Mesothelial cell of epicardium (in vitro differentiated cells): Measurements from ENCODE around the gene REG1A. TPM values are rescaled to one million over a fixed set of nuclear protein-coding genes. Genes with fewer than 3 reads are reported as not detected.

ENCODE experiments used
- DNase-seq, 2 experiments: peaks; one replicate each; pipeline ENCODE4 v3.0.0; 2021; ENCODE audit warnings: low spot score in 2 of 2; ENCODE audit not compliant: unreplicated experiment in 2 of 2
- H3K27ac Mint-ChIP-seq: 2 replicates; pipeline ENCODE4 v1.8.0; 2021; ENCODE audit warnings: mixed read lengths
- H3K27me3 Mint-ChIP-seq: 2 replicates; pipeline ENCODE4 v1.8.0; 2021; ENCODE audit warnings: low read depth, mixed read lengths
- H3K36me3 Mint-ChIP-seq: 2 replicates; pipeline ENCODE4 v1.8.0; 2021; ENCODE audit warnings: mixed read lengths
- H3K4me1 Mint-ChIP-seq: 2 replicates; pipeline ENCODE4 v1.8.0; 2021; ENCODE audit warnings: mixed read lengths
- H3K4me3 Mint-ChIP-seq: 2 replicates; pipeline ENCODE4 v1.8.0; 2021; ENCODE audit warnings: mild to moderate bottlenecking, moderate library complexity, mixed read lengths
- H3K9me3 Mint-ChIP-seq: 2 replicates; pipeline ENCODE4 v1.8.0; 2021; ENCODE audit warnings: mixed read lengths
- total RNA-seq: library from RNA; stranded (reverse); gene quantifications from 3 replicates; pipeline ENCODE4 v1.2.1, GENCODE V29; 2021
- TF ChIP-seq, protein P1 (sequence below): fragments of 200-600 bp; sonication (generic); IDR thresholded peaks from one replicate; pipeline ENCODE4 v1.5.0; 2021; ENCODE audit warnings: antibody characterized with exemption; ENCODE audit not compliant: unreplicated experiment

The REG1A gene
- total RNA-seq, 1 donor from 2014 or later = not detected

DNA sequence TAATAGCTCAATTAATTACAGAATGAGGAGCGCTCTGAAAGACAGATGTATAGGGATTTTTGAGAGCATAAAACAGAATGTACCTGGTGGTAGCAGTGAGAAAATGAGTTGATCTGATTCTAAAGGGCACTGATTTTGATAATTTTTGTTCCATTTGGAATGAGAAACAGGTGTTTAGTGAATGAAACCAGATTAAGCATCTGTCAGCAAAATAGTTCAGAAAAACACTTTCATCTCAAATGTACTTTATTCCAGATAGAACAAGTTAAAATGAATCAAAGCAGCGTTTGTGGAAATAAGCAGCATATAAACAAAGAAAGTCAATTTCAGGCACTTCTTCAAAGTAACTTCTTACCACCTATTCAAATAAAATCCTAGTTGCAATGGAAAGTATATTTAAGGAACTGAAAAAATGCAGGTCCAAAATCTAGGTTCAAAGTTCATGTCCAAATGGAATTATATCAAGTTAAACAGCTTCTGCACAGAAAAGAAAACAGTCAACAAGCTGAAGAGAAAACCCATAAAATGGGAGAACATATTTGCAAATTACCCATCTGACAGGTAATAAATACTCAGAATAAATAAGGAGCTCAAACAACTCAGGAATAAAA, 51.2 kb downstream of the REG1A start:
- Mint-ChIP-seq H3K9me3 (peaks cover 10% of the 10 kb centered on the region), H3K4me1 (no peaks in the 10 kb centered on the region), H3K27me3 (no peaks in the 10 kb centered on the region), H3K36me3 (no peaks in the 10 kb centered on the region), H3K4me3 (no peak overlapping the region), H3K27ac (no peak overlapping the region)
- TF ChIP-seq, protein P1, sequence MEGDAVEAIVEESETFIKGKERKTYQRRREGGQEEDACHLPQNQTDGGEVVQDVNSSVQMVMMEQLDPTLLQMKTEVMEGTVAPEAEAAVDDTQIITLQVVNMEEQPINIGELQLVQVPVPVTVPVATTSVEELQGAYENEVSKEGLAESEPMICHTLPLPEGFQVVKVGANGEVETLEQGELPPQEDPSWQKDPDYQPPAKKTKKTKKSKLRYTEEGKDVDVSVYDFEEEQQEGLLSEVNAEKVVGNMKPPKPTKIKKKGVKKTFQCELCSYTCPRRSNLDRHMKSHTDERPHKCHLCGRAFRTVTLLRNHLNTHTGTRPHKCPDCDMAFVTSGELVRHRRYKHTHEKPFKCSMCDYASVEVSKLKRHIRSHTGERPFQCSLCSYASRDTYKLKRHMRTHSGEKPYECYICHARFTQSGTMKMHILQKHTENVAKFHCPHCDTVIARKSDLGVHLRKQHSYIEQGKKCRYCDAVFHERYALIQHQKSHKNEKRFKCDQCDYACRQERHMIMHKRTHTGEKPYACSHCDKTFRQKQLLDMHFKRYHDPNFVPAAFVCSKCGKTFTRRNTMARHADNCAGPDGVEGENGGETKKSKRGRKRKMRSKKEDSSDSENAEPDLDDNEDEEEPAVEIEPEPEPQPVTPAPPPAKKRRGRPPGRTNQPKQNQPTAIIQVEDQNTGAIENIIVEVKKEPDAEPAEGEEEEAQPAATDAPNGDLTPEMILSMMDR = no peak
- DNase-seq = no peak

Other genes starting within 250 kb of the REG1A start
- gene REG3G, start 94.8 kb upstream of the REG1A start, total RNA-seq = not detected in 3 replicates
- not detected in 3 replicates for gene REG1B, start 32.5 kb upstream of the REG1A start, total RNA-seq
- gene REG3A, start 39.3 kb downstream of the REG1A start, total RNA-seq = not detected in 3 replicates